Muscle of leg (tissue), 11 donors: ENCODE measurements around the gene CEACAM19. TPM values are rescaled to one million over a fixed set of nuclear protein-coding genes. Genes with fewer than 3 reads are reported as not detected.
A peak's percentile ranks its signal among the peaks of the same experiment; 100 is the strongest.
"Not testable (repeated sequence)": the region's sequence is repeated elsewhere in the genome, so short reads cannot be mapped to it uniquely, and the experiment has no call there.

ENCODE experiments used
- DNase-seq: peaks from one replicate; pipeline ENCODE4 v3.0.0; 2013
- H3K27ac ChIP-seq: one replicate; pipeline ENCODE4 v1.5.1; 2013; ENCODE audit warnings: mild to moderate bottlenecking, low read length, control low read depth
- H3K27me3 ChIP-seq: one replicate; pipeline ENCODE4 v1.6.1; 2013; ENCODE audit warnings: low read length; ENCODE audit not compliant: control insufficient read depth, insufficient read depth
- H3K36me3 ChIP-seq: one replicate; pipeline ENCODE4 v1.6.1; 2013; ENCODE audit warnings: low read length; ENCODE audit not compliant: control insufficient read depth, insufficient read depth
- H3K4me1 ChIP-seq: one replicate; pipeline ENCODE4 v1.6.1; 2013; ENCODE audit warnings: low read length; ENCODE audit not compliant: control insufficient read depth, insufficient read depth
- H3K4me3 ChIP-seq: one replicate; pipeline ENCODE4 v1.5.1; 2013; ENCODE audit warnings: low read length, control low read depth
- H3K9me3 ChIP-seq: replicated peaks from 2 replicates; pipeline ENCODE4 v1.6.1; 2013; ENCODE audit warnings: low read depth, low read length; ENCODE audit not compliant: control insufficient read depth
- WGBS: methylation state at CpG from one replicate; pipeline ENCODE4 v1.1.5; 2013; ENCODE audit warnings: missing lambda C conversion rate; ENCODE audit not compliant: insufficient coverage; 5-methylcytosine and 5-hydroxymethylcytosine counted together
- polyA plus RNA-seq, 8 donors: library from polyadenylated mRNA; unstranded; fragments of 120-200 nt; gene quantifications; one replicate each; pipeline versions ENCODE4 v1.2.1 to v1.2.3, GENCODE V29; 2013; ENCODE audit warnings: inconsistent platforms in 1 of 8, low replicate concordance in 1 of 8; ENCODE audit not compliant: insufficient read length in 8 of 8, insufficient read depth in 1 of 8
- total RNA-seq: library from RNA; stranded (reverse); fragments of 120-200 nt; gene quantifications from one replicate; pipeline ENCODE4 v1.2.4, GENCODE V29; 2013

CEACAM19 gene
- total and polyA plus RNA-seq, 9 donors = 2.8 to 11.7 (median 5.3) TPM

DNA sequence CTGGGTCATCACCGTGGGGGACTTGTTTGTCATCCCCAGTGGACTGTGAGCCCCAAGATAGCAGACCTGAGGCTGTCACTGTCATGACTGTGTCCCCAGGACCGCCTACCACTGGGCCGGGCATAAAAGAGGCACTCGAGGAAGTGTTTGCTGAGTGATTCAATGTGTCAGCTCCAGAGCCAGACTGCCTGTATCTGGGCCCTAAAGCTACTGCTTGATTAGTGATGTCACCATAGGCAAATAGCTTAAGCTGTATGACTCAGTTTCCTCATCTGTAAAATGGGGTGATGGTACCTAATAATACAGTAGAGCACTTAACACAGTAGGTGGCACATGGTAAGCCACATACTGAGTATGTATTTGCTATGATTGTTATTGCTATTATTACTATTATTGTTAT, 11.2 kb upstream of the CEACAM19 start:
- WGBS = 96% methylated on average over 4 of the region's 4 CpGs
- no peak for DNase-seq
- no peak overlapping the region for H3K4me3 ChIP-seq
- H3K36me3 ChIP-seq = peaks cover 57% of the 10 kb centered on the region
- H3K9me3 ChIP-seq = no peaks in the 10 kb centered on the region
- no peak overlapping the region for H3K27ac ChIP-seq
- no peaks in the 10 kb centered on the region for H3K27me3 ChIP-seq
- H3K4me1 ChIP-seq = peaks cover 25% of the 10 kb centered on the region

DNA sequence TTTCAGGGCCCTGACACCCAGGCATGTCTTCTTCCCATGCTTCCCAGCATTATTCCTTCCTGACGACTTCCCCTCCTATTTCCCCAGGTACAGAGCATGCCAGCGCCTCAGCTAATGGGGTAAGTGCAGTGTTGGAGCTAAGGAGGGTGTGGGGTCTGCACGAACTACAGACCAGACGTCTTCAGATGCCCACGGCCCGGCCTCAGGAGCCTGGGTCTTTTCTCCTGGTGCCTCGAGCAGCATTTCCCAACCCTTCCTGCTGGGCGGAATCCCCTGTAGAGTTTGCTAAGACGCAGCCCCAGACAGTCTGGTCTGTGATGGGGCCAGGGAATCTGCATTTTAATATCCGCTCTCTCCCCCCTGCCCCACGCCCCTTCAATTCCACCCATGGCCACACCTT, 10.1 kb upstream of the CEACAM19 start:
- Histone ChIP-seq H3K4me3 (no peak overlapping the region), H3K27ac (no peak overlapping the region), H3K36me3 (peaks cover 52% of the 10 kb centered on the region), H3K27me3 (no peaks in the 10 kb centered on the region), H3K4me1 (peaks cover 25% of the 10 kb centered on the region), H3K9me3 (no peaks in the 10 kb centered on the region)
- DNase-seq = no peak
- WGBS = 87% methylated on average over 5 of the region's 11 CpGs

DNA sequence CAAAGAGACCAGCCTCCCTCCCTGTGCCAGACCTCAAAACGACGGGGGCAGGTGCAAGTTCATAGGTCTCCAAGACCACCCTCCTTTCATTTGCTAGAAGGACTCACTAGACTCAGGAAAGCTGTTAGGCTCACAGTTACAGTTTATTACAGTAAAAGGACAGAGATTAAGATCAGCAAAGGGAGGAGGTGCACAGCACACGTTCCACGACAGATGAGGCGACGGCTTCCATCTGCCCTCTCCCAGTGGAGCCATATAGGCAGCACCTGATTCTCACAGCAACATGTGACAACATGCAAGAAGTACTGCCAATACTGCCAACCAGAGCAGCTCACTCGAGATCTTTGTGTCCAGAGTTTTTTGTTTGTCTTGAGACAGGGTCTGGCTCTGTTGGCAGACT, 9.4 kb upstream of the CEACAM19 start:
- H3K4me3 ChIP-seq = no peak overlapping the region
- no peaks in the 10 kb centered on the region for H3K9me3 ChIP-seq
- H3K4me1 ChIP-seq = peaks cover 24% of the 10 kb centered on the region
- H3K36me3 ChIP-seq = peaks cover 48% of the 10 kb centered on the region
- H3K27me3 ChIP-seq = no peaks in the 10 kb centered on the region
- WGBS = 60% methylated on average over 1 of the region's 7 CpGs
- DNase-seq = no peak
- H3K27ac ChIP-seq = no peak overlapping the region

- Histone ChIP-seq H3K4me1 (peaks cover 18% of the 10 kb centered on the region), H3K4me3 (no peak overlapping the region), H3K27ac (no peak overlapping the region), H3K27me3 (no peaks in the 10 kb centered on the region), H3K9me3 (no peaks in the 10 kb centered on the region), H3K36me3 (peaks cover 43% of the 10 kb centered on the region)
- DNase-seq = peak; percentile 65
- WGBS = 14% methylated on average over 6 of the region's 7 CpGs
Observed at GRCh38 chr19:44662691-44663385, 8.4 kb upstream of the CEACAM19 start.

DNA sequence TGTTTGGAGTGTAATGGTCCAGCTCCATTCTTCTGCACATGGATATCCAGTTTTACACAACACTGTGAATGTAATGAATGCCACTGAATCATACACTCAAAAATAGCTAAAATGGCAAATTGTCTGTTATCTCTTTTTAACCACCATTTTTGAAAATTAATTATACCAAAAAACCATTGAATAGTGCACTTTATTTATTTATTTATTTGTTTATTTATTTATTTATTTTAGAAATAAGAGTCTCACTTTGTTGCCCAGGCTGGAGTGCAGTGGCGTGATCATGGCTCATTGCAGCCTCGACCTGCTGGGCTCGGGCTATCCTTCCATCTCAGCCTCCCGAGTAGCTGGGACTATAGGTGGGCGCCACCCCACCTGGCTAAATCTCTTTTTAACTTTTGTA, 7.3 kb upstream of the CEACAM19 start:
- Histone ChIP-seq H3K27ac (no peak overlapping the region), H3K4me3 (no peak overlapping the region), H3K9me3 (no peaks in the 10 kb centered on the region), H3K27me3 (no peaks in the 10 kb centered on the region), H3K4me1 (peaks cover 18% of the 10 kb centered on the region), H3K36me3 (peaks cover 32% of the 10 kb centered on the region)
- DNase-seq = no peak
- WGBS = no CpG with 5 or more reads among the region's 5 CpGs

DNA sequence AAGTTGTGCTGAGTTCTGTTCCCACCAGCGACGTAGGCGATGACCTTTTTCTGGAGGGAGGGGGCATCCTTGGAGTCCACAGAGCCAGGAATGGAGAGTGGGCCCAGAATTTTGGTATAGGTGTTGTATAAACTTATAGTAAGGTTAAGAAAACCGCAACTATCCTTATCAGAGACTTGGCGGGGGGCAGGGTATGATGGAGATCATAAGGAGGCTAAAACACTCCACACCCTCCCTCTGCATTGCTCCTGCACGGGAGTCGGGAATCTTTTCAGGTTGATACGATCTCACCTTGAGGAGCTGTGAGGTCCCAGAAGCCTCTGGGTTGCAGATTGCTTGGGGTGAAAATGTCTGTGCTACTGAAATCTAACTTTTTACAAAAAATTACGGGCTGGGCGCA, 6.3 kb upstream of the CEACAM19 start:
- WGBS = 89% methylated on average over 4 of the region's 10 CpGs
- Histone ChIP-seq H3K9me3 (no peaks in the 10 kb centered on the region), H3K36me3 (peaks cover 25% of the 10 kb centered on the region), H3K27me3 (no peaks in the 10 kb centered on the region), H3K4me3 (no peak overlapping the region), H3K4me1 (peaks cover 18% of the 10 kb centered on the region), H3K27ac (no peak overlapping the region)
- DNase-seq = no peak

GRCh38 chr19:44666852-44667556, 4.3 kb upstream of the CEACAM19 start:
- 79% methylated on average over 4 of the region's 7 CpGs for WGBS
- no peaks in the 10 kb centered on the region for H3K27me3 ChIP-seq
- no peaks in the 10 kb centered on the region for H3K9me3 ChIP-seq
- DNase-seq = no peak
- peaks cover 17% of the 10 kb centered on the region for H3K4me1 ChIP-seq
- peaks cover 11% of the 10 kb centered on the region for H3K36me3 ChIP-seq
- H3K27ac ChIP-seq = no peak overlapping the region
- no peak overlapping the region for H3K4me3 ChIP-seq

GRCh38 chr19:44668985-44669764, 2.1 kb upstream of the CEACAM19 start:
- Histone ChIP-seq H3K4me1 (no peaks in the 10 kb centered on the region), H3K9me3 (no peaks in the 10 kb centered on the region), H3K27me3 (no peaks in the 10 kb centered on the region), H3K36me3 (peaks cover 5% of the 10 kb centered on the region), H3K4me3 (no peak overlapping the region), H3K27ac (no peak overlapping the region)
- 94% methylated on average over 2 of the region's 2 CpGs for WGBS
- DNase-seq = no peak

GRCh38 chr19:44670027-44670426, 1.3 kb upstream of the CEACAM19 start:
- H3K4me1 ChIP-seq, H3K36me3 ChIP-seq, H3K4me3 ChIP-seq, H3K9me3 ChIP-seq, H3K27me3 ChIP-seq, H3K27ac ChIP-seq, DNase-seq: not testable (repeated sequence)
- WGBS = no CpG with 5 or more reads among the region's 2 CpGs

DNA sequence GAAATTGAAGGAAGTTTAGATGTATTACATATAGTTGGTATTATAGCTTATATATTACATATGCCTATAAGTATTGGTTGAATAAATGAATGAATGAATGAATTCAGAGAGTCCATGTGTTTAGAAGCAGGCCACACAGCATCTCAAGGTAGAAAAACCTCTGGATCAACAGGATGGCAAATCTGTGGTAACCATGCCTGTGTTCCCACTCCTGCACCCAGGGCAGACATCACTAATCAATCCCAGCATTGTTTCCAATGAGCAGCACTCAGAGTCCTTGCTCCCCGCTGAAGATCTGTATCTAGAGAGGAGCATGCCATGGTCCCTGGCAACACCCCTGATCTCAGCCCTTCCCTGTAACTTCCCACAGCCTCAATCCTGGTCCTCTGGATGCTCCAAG, 944 bp downstream of the CEACAM19 start:
- no peaks in the 10 kb centered on the region for H3K4me1 ChIP-seq
- H3K9me3 ChIP-seq = no peaks in the 10 kb centered on the region
- DNase-seq = no peak
- peaks cover 3% of the 10 kb centered on the region for H3K36me3 ChIP-seq
- no peak overlapping the region for H3K4me3 ChIP-seq
- H3K27me3 ChIP-seq = no peaks in the 10 kb centered on the region
- WGBS = 83% methylated on average over 1 of the region's 1 CpG
- no peak overlapping the region for H3K27ac ChIP-seq
